Suppressor macrophage treated with lipopolysaccharide for 1 hour (primary cell): ENCODE results near the gene PDLIM4.
A peak's percentile ranks its signal among the peaks of the same experiment; 100 is the strongest.

Source experiments
- DNase-seq, 3 donors: peaks; one replicate each; pipeline ENCODE4 v3.0.0-alpha.2; 2020 to 2022

The PDLIM4 gene

DNA sequence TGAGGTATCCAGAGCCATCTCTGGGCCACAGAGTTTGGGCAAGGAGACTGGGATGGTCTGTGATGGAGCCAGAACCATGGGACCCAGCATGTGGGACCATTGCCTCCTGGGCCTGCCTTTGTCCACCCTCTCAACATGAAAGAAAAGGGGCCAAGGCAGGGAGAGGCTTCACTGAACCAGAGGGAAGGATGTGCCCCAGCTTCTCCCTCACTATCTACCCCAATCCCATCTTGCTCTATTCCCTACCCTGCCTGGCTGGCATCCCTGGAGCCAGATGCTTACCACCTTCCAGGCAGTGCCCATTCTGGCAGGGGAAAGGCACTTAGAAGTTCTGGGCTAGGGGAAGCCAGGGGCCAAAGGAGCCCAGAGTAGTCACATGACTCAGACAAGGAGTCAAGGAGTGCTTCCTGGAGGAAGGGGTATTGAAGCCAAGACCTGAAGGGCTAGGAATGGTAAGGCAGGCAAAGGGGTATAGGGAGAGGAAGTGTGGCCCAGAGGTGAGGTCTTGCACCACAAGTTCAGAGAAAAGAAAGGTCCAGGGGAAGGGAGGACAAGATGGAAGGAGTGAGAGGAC, 9.8 kb downstream of the PDLIM4 start:
- no peak for DNase-seq

- no peak for DNase-seq
Measured at GRCh38 chr5:132267931-132268768, 10.7 kb downstream of the PDLIM4 start.

DNA sequence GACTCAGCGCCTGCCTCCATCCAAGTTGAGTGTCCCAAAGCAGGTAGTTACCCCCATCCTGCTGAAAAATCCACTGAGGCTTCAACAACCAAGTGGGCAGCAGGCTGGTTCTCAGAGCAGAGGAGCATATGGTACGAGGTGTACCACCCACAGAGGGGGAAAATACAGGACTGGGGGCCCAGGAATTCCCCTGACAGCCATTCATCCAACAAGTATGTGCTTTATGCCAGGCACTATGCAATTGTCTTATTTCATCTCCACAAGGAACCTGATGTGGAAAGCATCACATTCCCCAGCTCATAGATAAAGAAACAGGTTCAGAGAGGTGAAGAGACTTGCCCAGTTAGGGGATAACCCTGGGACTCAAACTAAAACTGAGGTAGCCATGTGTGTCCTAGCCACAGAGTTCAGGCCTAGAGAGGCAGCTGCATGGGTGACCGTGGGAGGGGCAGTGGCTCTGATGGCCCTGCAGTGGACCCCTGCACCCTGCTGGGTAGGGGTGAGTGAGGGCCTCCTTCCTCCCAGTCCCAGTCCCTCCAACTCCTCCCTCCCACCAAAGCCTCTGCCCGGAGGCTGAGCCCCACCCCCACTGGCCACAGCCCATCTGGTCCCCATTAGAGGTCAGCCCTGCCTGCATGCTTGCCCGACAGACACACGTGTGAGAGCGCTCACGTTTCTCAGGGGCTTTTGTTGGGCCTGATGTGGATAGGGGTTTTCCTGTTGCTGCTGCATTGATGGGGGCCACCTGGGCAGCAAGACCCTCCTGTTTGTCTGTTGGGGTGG, 11.5 kb downstream of the PDLIM4 start:
- DNase-seq = no peak

- no peak for DNase-seq
Measured at GRCh38 chr5:132269635-132270334, 12.3 kb downstream of the PDLIM4 start.

DNA sequence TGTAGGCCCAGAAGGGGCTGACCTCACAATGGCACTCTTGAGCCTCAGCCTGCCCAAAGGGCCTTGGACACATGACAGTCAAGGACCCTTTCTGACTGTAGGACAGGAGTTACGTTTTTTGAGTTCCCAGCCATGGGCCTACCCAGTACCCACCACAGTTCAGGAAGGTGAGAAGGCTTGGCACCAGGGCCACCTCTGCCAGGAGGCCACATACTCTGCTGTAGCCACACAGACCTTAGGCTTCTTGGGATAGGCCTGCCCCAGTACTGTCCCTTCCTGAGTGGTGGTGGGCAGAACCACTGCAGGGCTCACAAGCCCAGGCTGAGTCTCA, 12.8 kb downstream of the PDLIM4 start:
- no peak for DNase-seq

- no peak for DNase-seq
Measured at GRCh38 chr5:132270706-132271105, 13.2 kb downstream of the PDLIM4 start.

DNA sequence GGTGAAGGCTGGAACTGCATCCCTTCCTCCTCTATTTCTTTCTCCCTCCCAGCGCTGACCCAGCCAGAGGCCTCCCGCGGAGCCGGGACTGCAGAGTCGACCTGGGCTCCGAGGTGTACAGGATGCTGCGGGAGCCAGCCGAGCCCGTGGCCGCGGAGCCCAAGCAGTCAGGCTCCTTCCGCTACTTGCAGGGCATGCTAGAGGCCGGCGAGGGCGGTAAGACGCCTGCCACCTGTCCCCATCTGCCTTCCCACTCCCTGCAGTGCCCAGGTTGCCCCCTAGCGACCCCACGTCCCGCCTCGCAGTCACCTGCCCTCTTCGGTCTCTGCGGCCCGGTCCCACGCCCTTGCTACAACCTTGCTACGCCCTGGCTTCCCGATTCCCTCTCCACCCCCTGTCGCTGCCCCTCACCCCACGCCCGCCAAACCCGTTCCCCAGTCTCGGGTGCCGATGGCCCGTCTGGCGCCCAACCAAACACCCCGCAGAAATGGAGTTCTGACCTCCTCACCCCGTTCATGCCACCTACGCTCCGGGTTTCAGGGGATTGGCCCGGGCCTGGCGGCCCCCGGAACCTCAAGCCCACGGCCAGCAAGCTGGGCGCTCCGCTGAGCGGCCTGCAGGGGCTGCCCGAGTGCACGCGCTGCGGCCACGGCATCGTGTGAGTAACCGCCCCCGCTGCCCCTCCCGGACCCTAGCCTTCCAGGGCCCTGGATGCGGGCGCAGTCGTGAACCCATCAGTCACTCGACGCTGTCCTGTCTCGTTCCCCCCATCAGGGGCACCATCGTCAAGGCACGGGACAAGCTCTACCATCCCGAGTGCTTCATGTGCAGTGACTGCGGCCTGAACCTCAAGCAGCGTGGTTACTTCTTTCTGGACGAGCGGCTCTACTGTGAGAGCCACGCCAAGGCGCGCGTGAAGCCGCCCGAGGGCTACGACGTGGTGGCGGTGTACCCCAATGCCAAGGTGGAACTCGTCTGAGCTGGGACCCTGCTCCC, 14.1 kb downstream of the PDLIM4 start:
- DNase-seq = peak in 1 of 3 donors; percentile 52

GRCh38 chr5:132272311-132273210, 15.1 kb downstream of the PDLIM4 start:
- DNase-seq = peak; percentile 67 to 81 (median 73)

GRCh38 chr5:132273631-132274030, 16.1 kb downstream of the PDLIM4 start:
- no peak for DNase-seq

GRCh38 chr5:132274050-132274792, 16.7 kb downstream of the PDLIM4 start:
- DNase-seq = no peak

- DNase-seq = no peak
Measured at GRCh38 chr5:132275367-132276220, 18.1 kb downstream of the PDLIM4 start.

- DNase-seq = no peak
Measured at GRCh38 chr5:132277256-132277655, 19.8 kb downstream of the PDLIM4 start.

GRCh38 chr5:132277971-132278853, 20.7 kb downstream of the PDLIM4 start:
- no peak for DNase-seq

DNA sequence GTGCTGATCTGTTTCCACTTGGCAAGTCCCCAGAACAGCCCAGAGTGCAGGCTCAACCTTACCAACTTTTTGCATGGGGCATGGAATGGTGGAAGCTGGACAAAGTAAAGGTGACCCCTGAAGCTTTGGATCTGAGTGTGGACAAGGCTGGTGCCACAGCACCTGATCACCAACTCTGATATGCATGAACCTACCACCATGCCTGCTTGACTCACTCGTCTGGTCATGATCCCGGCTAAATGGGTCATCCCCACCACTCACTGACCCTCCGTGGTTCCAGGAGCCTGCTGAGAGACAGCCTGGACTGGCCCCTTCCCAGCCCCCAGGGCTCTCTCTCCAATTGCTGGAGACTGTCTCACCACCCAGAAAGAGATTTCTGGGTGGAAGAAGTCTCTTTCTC, 22.3 kb downstream of the PDLIM4 start:
- no peak for DNase-seq

DNA sequence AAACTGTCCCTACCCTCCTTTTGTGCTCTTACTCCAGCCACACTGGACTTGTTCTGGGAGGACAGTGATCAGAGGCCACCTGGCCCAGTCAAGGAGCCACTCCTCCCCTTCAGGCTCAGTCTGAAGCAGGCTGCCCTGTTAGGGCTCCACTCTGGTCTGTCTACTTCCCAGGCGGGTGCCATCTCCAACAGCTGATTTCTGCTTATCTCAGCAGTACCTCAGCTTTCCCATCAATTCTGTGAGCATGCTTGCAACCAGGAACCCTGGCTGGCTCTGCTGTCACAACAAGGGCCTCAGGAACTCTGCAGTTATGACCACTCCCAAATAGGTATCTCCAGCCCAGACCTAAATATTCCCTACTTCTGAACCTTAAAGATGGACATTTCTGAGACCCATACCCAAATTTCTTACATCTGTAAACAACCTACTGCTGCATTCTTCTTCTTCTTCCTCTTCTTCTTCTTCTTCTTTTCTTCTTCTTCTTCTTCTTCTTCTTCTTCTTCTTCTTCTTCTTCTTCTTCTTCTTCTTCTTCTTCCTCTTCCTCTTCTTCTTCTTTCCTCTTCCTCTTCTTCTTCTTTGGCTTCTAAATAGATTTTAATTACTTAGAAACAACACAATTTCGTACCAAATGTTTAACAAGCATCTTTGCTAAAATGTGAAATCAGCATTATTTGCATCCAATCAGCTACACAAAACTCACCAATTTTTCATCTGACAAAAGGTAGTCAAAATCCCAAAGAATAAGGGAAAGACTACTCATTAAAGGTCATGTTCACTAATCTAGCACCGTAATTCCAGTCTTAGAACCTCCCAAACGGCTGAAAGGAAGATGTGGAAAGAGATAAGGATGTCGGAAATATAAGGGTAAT, 23.1 kb downstream of the PDLIM4 start:
- no peak for DNase-seq

GRCh38 chr5:132281856-132282614, 24.5 kb downstream of the PDLIM4 start:
- no peak for DNase-seq
